VCaP (cell line): ENCODE measurements around the gene MOGAT2.
A peak's percentile ranks its signal among the peaks of the same experiment; 100 is the strongest.

Experiments
- H3K27ac ChIP-seq: fragments of 450-650 bp; 2 replicates; pipeline ENCODE4 v1.5.1; 2017
- TF ChIP-seq, protein P1 (sequence below): fragments of 450-650 bp; conservative IDR thresholded peaks from 2 replicates; pipeline ENCODE4 v1.5.1; 2017; ENCODE audit warnings: mild to moderate bottlenecking, moderate library complexity

The MOGAT2 gene

DNA sequence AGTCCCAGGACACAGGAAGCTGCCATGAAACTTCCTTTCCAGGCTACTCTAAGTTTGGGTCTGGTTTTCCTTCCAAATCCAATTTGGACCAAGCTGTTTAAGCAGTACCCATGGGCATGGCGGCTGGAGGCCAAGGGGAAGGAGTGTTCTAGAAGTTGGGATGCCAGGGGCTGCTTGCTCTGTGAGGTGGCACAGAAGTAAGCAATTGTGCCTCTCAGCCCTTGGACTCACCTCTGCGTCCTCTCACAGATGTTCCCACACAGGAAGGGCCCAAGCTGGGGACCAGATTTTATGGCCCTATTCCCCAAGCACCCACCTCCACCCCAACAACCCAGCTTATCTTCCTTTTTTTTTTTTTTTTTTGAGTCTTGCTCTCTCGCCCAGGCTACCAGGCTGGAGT, 47.5 kb downstream of the MOGAT2 start:
- H3K27ac ChIP-seq = no peak overlapping the region
- TF ChIP-seq, protein P1, sequence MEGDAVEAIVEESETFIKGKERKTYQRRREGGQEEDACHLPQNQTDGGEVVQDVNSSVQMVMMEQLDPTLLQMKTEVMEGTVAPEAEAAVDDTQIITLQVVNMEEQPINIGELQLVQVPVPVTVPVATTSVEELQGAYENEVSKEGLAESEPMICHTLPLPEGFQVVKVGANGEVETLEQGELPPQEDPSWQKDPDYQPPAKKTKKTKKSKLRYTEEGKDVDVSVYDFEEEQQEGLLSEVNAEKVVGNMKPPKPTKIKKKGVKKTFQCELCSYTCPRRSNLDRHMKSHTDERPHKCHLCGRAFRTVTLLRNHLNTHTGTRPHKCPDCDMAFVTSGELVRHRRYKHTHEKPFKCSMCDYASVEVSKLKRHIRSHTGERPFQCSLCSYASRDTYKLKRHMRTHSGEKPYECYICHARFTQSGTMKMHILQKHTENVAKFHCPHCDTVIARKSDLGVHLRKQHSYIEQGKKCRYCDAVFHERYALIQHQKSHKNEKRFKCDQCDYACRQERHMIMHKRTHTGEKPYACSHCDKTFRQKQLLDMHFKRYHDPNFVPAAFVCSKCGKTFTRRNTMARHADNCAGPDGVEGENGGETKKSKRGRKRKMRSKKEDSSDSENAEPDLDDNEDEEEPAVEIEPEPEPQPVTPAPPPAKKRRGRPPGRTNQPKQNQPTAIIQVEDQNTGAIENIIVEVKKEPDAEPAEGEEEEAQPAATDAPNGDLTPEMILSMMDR = no peak

DNA sequence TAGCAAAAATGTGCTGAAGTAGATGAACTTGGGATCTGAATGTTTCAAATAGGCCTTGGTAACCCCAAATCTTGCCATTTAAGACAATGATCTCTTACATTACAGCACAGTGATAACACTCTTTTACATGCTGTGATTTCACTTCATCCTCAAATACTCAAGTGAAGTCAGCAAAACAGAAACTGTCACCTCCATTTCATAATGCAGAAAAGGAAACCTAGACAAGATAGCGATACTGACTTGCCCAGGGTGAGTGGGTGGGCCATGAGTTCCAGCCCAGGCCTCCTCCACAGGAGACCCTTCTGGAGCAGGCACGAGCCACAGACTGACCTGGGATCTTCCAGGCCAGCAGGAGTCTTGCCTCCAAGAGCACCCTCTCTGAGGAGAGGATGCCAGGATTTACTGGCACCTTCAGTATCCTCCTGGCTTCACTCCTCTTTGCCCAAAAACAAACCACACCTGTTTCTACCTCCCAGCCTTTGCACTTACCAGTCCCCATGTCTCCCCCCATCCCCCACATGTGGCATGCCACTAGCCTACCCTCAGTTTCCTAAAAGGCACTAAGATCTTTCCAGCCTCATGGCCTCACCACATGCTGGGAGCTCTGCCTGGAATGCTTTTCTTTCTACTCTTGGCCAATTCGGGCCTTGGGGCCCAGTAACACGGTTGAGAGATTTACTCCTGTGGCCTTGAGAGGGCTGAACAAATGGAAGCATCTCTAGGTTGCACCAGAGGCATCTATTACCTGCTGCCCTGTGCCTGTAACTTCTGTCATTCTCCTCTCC, 49.0 kb downstream of the MOGAT2 start:
- H3K27ac ChIP-seq = no peak overlapping the region
- TF ChIP-seq, protein P1 = no peak

DNA sequence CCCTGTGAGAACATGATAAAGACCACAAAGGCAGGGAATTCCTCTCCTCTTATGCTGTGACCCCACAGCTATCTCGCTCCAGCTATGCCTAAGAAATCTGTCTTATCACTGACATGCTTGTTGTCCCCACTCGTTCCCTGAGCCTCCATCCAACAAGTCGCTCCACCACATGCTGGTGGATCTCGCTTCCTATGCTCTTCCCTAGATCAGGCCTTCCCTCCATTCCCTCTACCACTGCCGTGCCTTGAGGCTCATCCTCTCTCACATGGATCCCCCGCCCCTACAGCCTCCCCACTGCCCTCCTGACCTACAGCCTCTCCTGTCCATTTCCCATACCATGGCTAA, 49.6 kb downstream of the MOGAT2 start:
- no peak overlapping the region for H3K27ac ChIP-seq
- TF ChIP-seq, protein P1 = no peak

DNA sequence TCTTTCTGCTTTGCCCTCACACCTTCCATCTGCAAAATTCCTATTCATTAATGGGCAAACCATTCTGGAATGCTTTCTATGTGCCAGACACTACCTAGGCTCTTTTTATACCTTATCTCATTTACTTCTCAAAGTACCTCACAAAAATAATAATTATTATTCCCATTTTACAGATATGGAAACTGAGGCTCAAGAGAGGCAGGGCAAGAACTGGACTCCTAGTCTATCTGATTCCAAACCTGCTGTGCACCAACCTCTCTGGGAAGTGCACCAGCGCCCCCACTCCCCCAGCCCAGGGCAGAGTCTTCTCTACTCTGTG, 50.1 kb downstream of the MOGAT2 start:
- TF ChIP-seq, protein P1 = no peak
- H3K27ac ChIP-seq = peak overlapping the region; percentile 85; the same call in 1 of the 2 replicates

DNA sequence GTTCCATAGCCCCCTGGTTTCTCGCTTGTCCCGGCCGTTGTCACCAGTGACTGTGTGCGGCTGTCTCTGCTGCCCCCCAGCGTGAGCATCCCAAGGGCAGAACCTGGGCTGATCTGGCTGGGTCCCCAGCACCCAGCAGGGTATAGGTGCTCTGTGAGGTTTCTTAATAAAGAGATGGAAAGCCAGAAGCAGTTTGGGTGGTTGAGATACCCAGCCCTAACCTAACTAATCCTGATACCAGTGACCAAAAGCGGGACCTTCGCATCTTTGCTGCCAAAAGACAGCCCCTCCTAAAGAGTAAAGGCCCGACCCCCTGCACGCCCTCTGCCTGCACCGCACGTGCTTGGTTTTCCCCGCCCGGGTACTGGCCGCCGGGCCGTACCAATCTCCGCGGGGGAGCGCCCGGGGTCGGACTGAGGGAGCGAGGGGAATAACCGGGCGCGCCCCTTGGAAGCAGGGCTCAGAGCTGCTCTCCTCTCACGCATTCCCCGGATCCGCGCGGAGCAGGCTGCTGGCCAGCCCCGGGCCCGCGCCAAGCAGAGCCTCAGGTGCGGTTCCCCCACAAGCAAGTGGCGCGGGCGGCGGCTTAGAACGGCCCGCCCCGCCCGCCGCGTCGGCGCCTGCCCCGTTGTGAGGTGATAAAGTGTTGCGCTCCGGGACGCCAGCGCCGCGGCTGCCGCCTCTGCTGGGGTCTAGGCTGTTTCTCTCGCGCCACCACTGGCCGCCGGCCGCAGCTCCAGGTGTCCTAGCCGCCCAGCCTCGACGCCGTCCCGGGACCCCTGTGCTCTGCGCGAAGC, 50.7 kb downstream of the MOGAT2 start, which contains the start of gene DGAT2:
TSS of gene DGAT2 (plus strand) at position 667 of the 797 bp plus-strand sequence. CDS start 214 bp downstream, outside the sequence.
- peak within 1 kb of the TSS; percentile 85 for H3K27ac ChIP-seq
- TF ChIP-seq, protein P1 = peak; percentile 69

DNA sequence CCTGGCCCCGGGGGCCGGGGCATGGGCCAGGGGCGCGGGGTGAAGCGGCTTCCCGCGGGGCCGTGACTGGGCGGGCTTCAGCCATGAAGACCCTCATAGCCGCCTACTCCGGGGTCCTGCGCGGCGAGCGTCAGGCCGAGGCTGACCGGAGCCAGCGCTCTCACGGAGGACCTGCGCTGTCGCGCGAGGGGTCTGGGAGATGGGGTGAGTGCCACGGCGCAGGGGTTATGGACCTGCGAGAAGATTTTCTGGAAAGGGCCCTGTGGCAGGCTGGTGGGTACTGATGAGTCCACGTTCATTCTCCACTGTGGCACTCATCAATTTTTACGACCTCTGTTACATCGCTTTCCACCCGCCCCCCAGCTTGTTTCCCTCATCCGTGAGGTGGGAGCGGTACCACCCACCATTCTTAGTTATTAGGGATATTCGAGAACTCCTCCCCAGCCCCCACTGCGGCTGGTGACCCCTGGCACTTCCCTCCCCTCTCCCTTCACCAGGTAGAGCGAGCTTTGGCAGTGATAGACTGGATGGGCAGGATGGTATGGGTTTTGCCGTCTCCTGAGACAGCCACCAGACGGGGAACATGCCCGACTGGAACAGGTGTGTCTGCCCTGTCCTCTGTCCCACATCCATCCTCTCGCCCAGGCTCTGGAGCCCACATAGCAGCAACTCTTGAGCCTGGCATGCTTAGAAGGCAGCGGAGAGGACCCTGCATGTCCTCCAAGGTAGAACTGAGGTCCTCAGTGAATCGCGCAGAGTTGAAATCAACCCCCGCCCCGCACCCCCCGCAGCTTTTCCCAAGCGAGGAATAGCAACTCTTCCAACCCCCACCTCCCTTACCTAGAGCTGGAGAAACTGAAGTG, 51.5 kb downstream of the MOGAT2 start:
- TF ChIP-seq, protein P1 = no peak
- peak overlapping the region; percentile 85 for H3K27ac ChIP-seq

DNA sequence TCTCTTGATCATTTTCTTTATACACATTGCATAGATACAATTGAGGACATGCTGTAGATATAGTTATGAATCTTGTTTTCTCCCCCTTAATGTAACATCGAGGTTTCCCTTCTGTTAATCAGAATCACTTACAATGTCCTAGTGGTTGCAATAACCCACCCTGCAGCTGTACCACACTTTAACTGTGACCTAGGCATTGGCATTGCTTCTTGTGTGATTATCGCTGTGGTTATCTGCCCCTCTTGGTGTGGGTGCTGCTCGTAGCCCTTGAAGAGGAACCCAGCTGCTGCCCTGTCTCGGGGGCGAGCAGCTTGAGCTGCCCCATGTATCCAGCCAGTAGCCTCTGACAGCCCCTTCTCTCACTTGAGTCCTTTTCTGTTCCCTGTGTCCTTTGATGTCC, 52.5 kb downstream of the MOGAT2 start:
- H3K27ac ChIP-seq = no peak overlapping the region
- TF ChIP-seq, protein P1 = no peak
